B cell (primary cell): ENCODE measurements around the gene TRAPPC5. TPM values are rescaled to one million over a fixed set of nuclear protein-coding genes. Genes with fewer than 3 reads are reported as not detected.

Experiments
- ATAC-seq: fragments of 200-7000 bp; cut with Tn5 transposase; one replicate; pipeline ENCODE4 v1.10.0; 2021; ENCODE audit warnings: low read depth, mild to moderate bottlenecking, moderate number of reproducible peaks, moderate library complexity
- CTCF ChIA-PET: fragments of 350-600 bp; sonication (Branson Sonifier 250); formaldehyde crosslinking; loops from one replicate; lab custom pipeline; 2021; ENCODE audit warnings: antibody characterized with exemption, inconsistent platforms; lab: Charles Lee
- POLR2A ChIA-PET: fragments of 350-600 bp; sonication (Branson Sonifier 250); formaldehyde crosslinking; loops from one replicate; lab custom pipeline; 2021; ENCODE audit warnings: antibody characterized with exemption; lab: Charles Lee
- DNase-seq: peaks from one replicate; pipeline ENCODE4 v3.0.0; 2013
- H2AFZ ChIP-seq: 2 replicates; pipeline ENCODE4 v1.6.1; 2012; ENCODE audit warnings: mild to moderate bottlenecking, low read depth, low read length; ENCODE audit not compliant: insufficient read depth, poor library complexity, severe bottlenecking
- H3K27ac ChIP-seq, 2 donors: 1 replicate in 1 of 2; 2 replicates in 1 of 2; pipeline ENCODE4 v1.5.1; 2012 to 2013; ENCODE audit warnings: low read length in 2 of 2, mild to moderate bottlenecking in 2 of 2, moderate library complexity in 1 of 2
- H3K27me3 ChIP-seq, 4 experiments: fragments of 200-600 bp in 1 of 4; sonication (generic) in 1 of 4; replicated peaks in 1 of 4; 1 replicate in 2 of 4; 2 replicates in 2 of 4; pipeline versions ENCODE4 v1.6.1 to v1.7.0; 2013 to 2016; ENCODE audit warnings: low read length in 3 of 4, mild to moderate bottlenecking in 2 of 4, mixed read lengths in 1 of 4, moderate library complexity in 1 of 4; ENCODE audit not compliant: insufficient read depth in 4 of 4, control insufficient read depth in 3 of 4; ENCODE audit errors: control extremely low read depth in 1 of 4
- H3K36me3 ChIP-seq, 2 experiments: replicated peaks in 1 of 2; 1 replicate in 1 of 2; 2 replicates in 1 of 2; pipeline versions ENCODE4 v1.6.1 to v1.7.1; 2013; ENCODE audit warnings: low read length in 1 of 2; ENCODE audit not compliant: insufficient read depth in 2 of 2, control insufficient read depth in 1 of 2; ENCODE audit errors: control extremely low read depth in 1 of 2, extremely low read depth in 1 of 2
- H3K4me1 ChIP-seq, 2 donors: fragments of 200-600 bp in 1 of 2; sonication (generic) in 1 of 2; 1 replicate in 1 of 2; 2 replicates in 1 of 2; pipeline versions ENCODE4 v1.5.1 to v1.6.1; 2013 to 2017; ENCODE audit warnings: low read length in 2 of 2; ENCODE audit not compliant: control insufficient read depth in 2 of 2, insufficient read depth in 2 of 2
- H3K4me2 ChIP-seq: replicated peaks from 2 replicates; pipeline ENCODE3; 2012; ENCODE audit warnings: mild to moderate bottlenecking, low read depth, low read length; ENCODE audit not compliant: poor library complexity, severe bottlenecking
- H3K4me3 ChIP-seq, 5 experiments: fragments of 200-600 bp in 1 of 5; sonication (generic) in 1 of 5; 1 replicate in 3 of 5; 2 replicates in 2 of 5; pipeline versions ENCODE4 v1.5.1 to v1.7.0; 2011 to 2016; ENCODE audit warnings: low read length in 4 of 5, mild to moderate bottlenecking in 4 of 5, low read depth in 2 of 5, control low read depth in 1 of 5, moderate library complexity in 1 of 5; ENCODE audit not compliant: insufficient read depth in 1 of 5; ENCODE audit errors: control extremely low read depth in 1 of 5, extremely low read depth in 1 of 5
- H3K79me2 ChIP-seq: fragments of 200-600 bp; sonication (generic); one replicate; pipeline ENCODE4 v1.6.0; 2016; ENCODE audit warnings: low read length; ENCODE audit not compliant: control insufficient read depth, insufficient read depth
- H3K9ac ChIP-seq: fragments of 200-600 bp; sonication (generic); 2 replicates; pipeline ENCODE4 v1.6.1; 2017; ENCODE audit warnings: mild to moderate bottlenecking, low read length, moderate library complexity
- H3K9me3 ChIP-seq, 3 donors: one replicate each; pipeline versions ENCODE4 v1.6.1 to v1.7.1; 2013; ENCODE audit warnings: low read length in 2 of 3; ENCODE audit not compliant: control insufficient read depth in 2 of 3, insufficient read depth in 1 of 3; ENCODE audit errors: control extremely low read depth in 1 of 3
- H4K20me1 ChIP-seq: 2 replicates; pipeline ENCODE4 v1.6.0; 2012; ENCODE audit warnings: mild to moderate bottlenecking, low read length; ENCODE audit not compliant: insufficient read depth, control insufficient read depth, poor library complexity, severe bottlenecking
- H3K27ac Mint-ChIP-seq: one replicate; pipeline ENCODE4 v1.8.0; 2021; ENCODE audit warnings: mixed read lengths
- H3K27me3 Mint-ChIP-seq: one replicate; pipeline ENCODE4 v1.8.0; 2021; ENCODE audit warnings: mixed read lengths
- H3K4me1 Mint-ChIP-seq: one replicate; pipeline ENCODE4 v1.8.0; 2021; ENCODE audit warnings: mixed read lengths
- H3K4me3 Mint-ChIP-seq: one replicate; pipeline ENCODE4 v1.8.0; 2021; ENCODE audit warnings: mixed read lengths
- H3K9me3 Mint-ChIP-seq: one replicate; pipeline ENCODE4 v1.8.0; 2022; ENCODE audit warnings: mixed read lengths; ENCODE audit not compliant: insufficient read depth
- EZH2 ChIP-seq: IDR thresholded peaks from 2 replicates; pipeline ENCODE4 v1.6.1; 2012; ENCODE audit warnings: borderline replicate concordance, low read depth, mild to moderate bottlenecking, moderate library complexity, low read length; ENCODE audit not compliant: insufficient read depth, poor library complexity, severe bottlenecking
- WGBS: methylation state at CpG from one replicate; pipeline ENCODE4 v1.1.5; 2013; ENCODE audit warnings: missing lambda C conversion rate; ENCODE audit not compliant: insufficient coverage; 5-methylcytosine and 5-hydroxymethylcytosine counted together
- intact Hi-C: fragments of 100-400 bp; cut with micrococcal nuclease; formaldehyde crosslinking; loops from one replicate; pipeline ENCODE4 v1.10.0; 2022
- polyA plus RNA-seq: library from polyadenylated mRNA; depleted of rRNA; stranded (reverse); fragments of >200 nt; gene quantifications from 2 replicates; pipeline ENCODE4 v1.2.3, GENCODE V29; 2012
- total RNA-seq, 2 donors: library from RNA; stranded (reverse); fragments of 120-200 nt in 1 of 2; gene quantifications; 1 replicate in 1 of 2; 2 replicates in 1 of 2; pipeline versions ENCODE4 v1.2.3 to v1.2.4, GENCODE V29; 2013 to 2022
- TF ChIP-seq, protein P1 (sequence below): fragments of 200-600 bp; IDR thresholded peaks from one replicate; pipeline ENCODE4 v1.8.0; 2022; ENCODE audit warnings: antibody characterized with exemption, mild to moderate bottlenecking

The TRAPPC5 gene
- total and polyA plus RNA-seq, 2 donors (not counting 1 experiment from before 2014, with no cell fraction given), result 61.5 to 64.9 TPM

DNA sequence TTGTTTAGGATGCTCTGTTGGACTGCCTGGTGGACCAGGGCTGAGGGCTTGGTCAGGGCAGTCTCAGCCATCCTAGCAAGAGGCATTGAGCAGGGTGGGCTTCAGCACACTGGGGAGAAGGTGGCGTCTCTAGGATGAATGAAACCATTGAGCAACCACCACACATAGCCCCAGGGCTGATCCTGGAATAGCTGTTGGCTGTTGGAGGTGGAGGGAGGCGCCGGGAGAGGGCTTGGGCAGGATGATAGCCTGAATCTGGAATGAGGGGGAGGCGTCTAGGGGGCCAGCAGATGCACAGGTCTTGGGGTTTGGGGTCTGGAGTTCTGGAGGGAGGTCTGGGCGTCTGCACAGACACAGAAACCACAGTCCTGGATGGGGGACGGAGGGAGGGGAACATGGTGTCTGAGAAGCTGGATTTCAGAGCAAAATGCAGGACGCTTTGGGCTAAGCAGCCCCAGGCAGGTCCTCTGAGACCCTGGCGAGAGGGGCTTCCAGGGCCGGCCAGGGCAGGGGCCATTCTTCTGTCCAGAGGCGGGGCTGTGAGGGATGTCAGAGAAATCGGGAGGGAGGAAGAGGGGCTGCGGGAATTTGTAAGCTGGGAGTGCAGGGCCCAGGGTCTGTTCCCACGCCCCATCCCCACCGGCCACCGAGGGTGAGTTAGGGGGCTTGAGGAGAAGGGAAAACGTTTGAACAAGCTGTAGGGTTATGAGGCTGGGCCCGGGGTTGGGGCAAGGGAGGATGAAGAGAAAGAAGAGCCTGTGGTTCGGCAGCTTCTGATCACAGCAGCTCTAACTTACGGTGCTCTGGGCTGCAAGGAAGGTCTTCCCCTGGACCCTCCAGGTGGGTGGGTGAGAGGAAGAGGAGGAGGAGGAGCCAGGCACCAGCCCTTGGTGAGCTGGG, 5.2 kb downstream of the TRAPPC5 start:
- no peak overlapping the region for H2AFZ ChIP-seq
- CTCF ChIA-PET, result interaction anchor here (0.6 to 1.3 kb wide), 4 partner anchors 13 to 114 kb away, joined by 3 to 4 read pairs (median 4); no protein-coding TSS in a partner anchor
- WGBS, result 94% methylated on average over 16 of the region's 19 CpGs
- Mint-ChIP-seq H3K27ac (peak overlapping the region; percentile 68), H3K4me1 (peaks cover 35% of the 10 kb centered on the region), H3K27me3 (no peaks in the 10 kb centered on the region), H3K9me3 (no peaks in the 10 kb centered on the region), H3K4me3 (no peak overlapping the region)
- H3K36me3 ChIP-seq, result peaks cover 0 to 49% of the 10 kb centered on the region in 2 experiments
- peaks cover 30% of the 10 kb centered on the region for H3K79me2 ChIP-seq
- no peak overlapping the region for H3K4me3 ChIP-seq
- H3K4me2 ChIP-seq, result no peak overlapping the region
- no peaks in the 10 kb centered on the region for H3K27me3 ChIP-seq
- H3K27ac ChIP-seq, result peak overlapping the region in 1 of 2 donors; percentile 48
- ATAC-seq (no peak), DNase-seq (peak; percentile 22)
- TF ChIP-seq EZH2, result no peak
- TF ChIP-seq, protein P1, sequence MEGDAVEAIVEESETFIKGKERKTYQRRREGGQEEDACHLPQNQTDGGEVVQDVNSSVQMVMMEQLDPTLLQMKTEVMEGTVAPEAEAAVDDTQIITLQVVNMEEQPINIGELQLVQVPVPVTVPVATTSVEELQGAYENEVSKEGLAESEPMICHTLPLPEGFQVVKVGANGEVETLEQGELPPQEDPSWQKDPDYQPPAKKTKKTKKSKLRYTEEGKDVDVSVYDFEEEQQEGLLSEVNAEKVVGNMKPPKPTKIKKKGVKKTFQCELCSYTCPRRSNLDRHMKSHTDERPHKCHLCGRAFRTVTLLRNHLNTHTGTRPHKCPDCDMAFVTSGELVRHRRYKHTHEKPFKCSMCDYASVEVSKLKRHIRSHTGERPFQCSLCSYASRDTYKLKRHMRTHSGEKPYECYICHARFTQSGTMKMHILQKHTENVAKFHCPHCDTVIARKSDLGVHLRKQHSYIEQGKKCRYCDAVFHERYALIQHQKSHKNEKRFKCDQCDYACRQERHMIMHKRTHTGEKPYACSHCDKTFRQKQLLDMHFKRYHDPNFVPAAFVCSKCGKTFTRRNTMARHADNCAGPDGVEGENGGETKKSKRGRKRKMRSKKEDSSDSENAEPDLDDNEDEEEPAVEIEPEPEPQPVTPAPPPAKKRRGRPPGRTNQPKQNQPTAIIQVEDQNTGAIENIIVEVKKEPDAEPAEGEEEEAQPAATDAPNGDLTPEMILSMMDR, result no peak
- peaks cover 0 to 4% (median 0%) of the 10 kb centered on the region in 3 donors for H3K9me3 ChIP-seq
- peaks cover 11 to 16% of the 10 kb centered on the region in 2 donors for H3K4me1 ChIP-seq
- POLR2A ChIA-PET, result interaction anchor here (0.8 kb wide), 1 partner anchor 24 kb away, joined by 3 read pairs; no protein-coding TSS in a partner anchor
- peaks cover 53% of the 10 kb centered on the region for H4K20me1 ChIP-seq
- intact Hi-C loops, result no loop called here
- no peak overlapping the region for H3K9ac ChIP-seq

DNA sequence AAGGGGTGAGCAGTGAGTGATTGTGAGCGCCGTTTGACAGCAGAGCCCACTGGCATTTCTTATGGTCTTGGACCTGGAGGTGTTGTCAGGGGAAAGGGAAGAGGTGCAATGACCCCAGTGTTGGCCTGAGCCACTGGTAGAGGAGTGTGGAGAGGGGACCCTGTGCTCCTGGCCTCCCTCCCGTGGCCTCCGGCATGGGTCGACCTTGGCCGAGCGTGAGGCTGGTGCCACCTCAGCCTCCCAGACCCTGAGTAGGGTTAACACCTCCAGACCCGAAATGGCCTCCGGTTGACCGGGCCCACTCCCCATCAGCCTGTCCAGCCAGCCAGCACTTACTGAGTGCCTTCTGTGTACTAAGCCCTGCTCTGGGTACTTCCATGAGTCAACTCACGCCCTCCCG, 6.5 kb downstream of the TRAPPC5 start:
- Histone ChIP-seq H3K9me3 (peaks cover 0 to 4% (median 0%) of the 10 kb centered on the region in 3 donors), H3K4me1 (peaks cover 18 to 21% of the 10 kb centered on the region in 2 donors), H3K4me2 (no peak overlapping the region), H3K27ac (no peak overlapping the region), H2AFZ (no peak overlapping the region), H4K20me1 (peaks cover 53% of the 10 kb centered on the region), H3K4me3 (no peak overlapping the region), H3K27me3 (no peaks in the 10 kb centered on the region), H3K9ac (no peak overlapping the region), H3K79me2 (peaks cover 30% of the 10 kb centered on the region), H3K36me3 (peaks cover 0 to 54% of the 10 kb centered on the region in 2 experiments)
- CTCF ChIA-PET, result no interaction called here
- Mint-ChIP-seq H3K27ac (peak overlapping the region; percentile 38), H3K4me3 (no peak overlapping the region), H3K27me3 (no peaks in the 10 kb centered on the region), H3K9me3 (no peaks in the 10 kb centered on the region), H3K4me1 (peaks cover 26% of the 10 kb centered on the region)
- DNase-seq (peak; percentile 19), ATAC-seq (no peak)
- no peak for TF ChIP-seq EZH2
- 97% methylated on average over 12 of the region's 12 CpGs for WGBS
- POLR2A ChIA-PET, result no interaction called here
- intact Hi-C loops, result no loop called here
